Coronary artery (tissue), 2 donors: Measurements from ENCODE around the gene ASS1.

ENCODE experiments used
- DNase-seq: peaks from one replicate; pipeline ENCODE4 v3.0.0-alpha.2; 2017; ENCODE audit warnings: low spot score
- H3K27ac ChIP-seq, 2 donors: fragments of 200-600 bp; sonication (generic); one replicate each; pipeline ENCODE4 v1.5.1; 2016 to 2019
- H3K4me3 ChIP-seq: fragments of 200-600 bp; sonication (generic); 2 replicates; pipeline ENCODE4 v1.5.1; 2016; ENCODE audit warnings: mild to moderate bottlenecking, moderate library complexity
- TF ChIP-seq, protein P1 (sequence below): fragments of 200-600 bp; sonication (generic); IDR thresholded peaks from one replicate; pipeline ENCODE4 v1.5.1; 2019; ENCODE audit warnings: antibody characterized with exemption

ASS1 gene

GRCh38 chr9:130430232-130430631 is 14.5 kb upstream of the ASS1 start:
- Histone ChIP-seq H3K27ac (no peak overlapping the region), H3K4me3 (no peak overlapping the region)
- TF ChIP-seq, protein P1, sequence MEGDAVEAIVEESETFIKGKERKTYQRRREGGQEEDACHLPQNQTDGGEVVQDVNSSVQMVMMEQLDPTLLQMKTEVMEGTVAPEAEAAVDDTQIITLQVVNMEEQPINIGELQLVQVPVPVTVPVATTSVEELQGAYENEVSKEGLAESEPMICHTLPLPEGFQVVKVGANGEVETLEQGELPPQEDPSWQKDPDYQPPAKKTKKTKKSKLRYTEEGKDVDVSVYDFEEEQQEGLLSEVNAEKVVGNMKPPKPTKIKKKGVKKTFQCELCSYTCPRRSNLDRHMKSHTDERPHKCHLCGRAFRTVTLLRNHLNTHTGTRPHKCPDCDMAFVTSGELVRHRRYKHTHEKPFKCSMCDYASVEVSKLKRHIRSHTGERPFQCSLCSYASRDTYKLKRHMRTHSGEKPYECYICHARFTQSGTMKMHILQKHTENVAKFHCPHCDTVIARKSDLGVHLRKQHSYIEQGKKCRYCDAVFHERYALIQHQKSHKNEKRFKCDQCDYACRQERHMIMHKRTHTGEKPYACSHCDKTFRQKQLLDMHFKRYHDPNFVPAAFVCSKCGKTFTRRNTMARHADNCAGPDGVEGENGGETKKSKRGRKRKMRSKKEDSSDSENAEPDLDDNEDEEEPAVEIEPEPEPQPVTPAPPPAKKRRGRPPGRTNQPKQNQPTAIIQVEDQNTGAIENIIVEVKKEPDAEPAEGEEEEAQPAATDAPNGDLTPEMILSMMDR, result no peak
- DNase-seq, result no peak

- H3K27ac ChIP-seq, result no peak overlapping the region
- TF ChIP-seq, protein P1, result no peak
- H3K4me3 ChIP-seq, result no peak overlapping the region
- DNase-seq, result no peak
These were observed 13.8 kb upstream of the ASS1 start for GRCh38 chr9:130430734-130431535.

- TF ChIP-seq, protein P1, result no peak
- H3K4me3 ChIP-seq, result no peak overlapping the region
- H3K27ac ChIP-seq, result no peak overlapping the region
- DNase-seq, result no peak
These were observed 13.0 kb upstream of the ASS1 start for GRCh38 chr9:130431536-130432303.

DNA sequence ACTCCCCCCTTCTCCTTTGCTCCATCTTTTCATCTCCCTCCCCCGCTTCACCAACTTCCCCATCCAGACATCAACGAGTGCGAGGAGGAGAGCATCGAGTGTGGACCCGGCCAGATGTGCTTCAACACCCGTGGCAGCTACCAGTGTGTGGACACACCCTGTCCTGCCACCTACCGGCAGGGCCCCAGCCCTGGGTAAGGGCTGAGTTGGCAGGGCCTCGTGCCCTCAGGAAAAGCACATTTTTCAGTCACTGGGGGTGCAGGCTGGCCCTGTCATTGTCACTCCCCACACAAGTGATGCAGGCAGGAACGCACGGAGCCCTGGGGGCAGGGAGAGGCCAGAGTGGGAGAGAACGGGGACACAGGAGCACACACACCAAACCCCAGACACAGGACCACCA is 12.4 kb upstream of the ASS1 start:
- Histone ChIP-seq H3K4me3 (no peak overlapping the region), H3K27ac (no peak overlapping the region)
- no peak for DNase-seq
- TF ChIP-seq, protein P1, result no peak

- Histone ChIP-seq H3K4me3 (peak overlapping the region; percentile 68), H3K27ac (no peak overlapping the region)
- TF ChIP-seq, protein P1, result no peak
- no peak for DNase-seq
These were observed 12.0 kb upstream of the ASS1 start for GRCh38 chr9:130432796-130433167.

DNA sequence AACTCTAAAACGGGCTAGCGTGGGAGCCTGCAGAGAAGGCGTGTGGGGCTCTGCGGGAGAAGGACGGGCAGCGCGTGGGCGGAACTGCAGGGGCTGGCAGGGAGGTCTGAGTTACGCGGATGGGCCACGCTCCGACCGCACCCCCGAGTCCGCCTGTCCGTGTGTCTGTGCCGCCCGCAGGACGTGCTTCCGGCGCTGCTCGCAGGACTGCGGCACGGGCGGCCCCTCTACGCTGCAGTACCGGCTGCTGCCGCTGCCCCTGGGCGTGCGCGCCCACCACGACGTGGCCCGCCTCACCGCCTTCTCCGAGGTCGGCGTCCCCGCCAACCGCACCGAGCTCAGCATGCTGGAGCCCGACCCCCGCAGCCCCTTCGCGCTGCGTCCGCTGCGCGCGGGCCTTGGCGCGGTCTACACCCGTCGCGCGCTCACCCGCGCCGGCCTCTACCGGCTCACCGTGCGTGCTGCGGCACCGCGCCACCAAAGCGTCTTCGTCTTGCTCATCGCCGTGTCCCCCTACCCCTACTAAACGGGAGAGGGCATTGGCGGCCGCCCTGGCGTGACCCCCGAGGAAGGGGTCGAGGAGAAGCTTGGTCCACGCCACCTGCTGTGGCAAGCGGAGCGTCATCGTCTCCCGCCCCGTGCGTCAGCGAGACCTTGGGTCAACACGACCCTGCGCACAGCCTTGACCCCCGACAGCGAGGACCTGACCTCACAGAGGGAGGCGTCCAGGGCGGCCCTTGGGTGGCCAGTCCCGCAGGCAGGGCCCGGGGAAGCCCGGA is 11.4 kb upstream of the ASS1 start:
- TF ChIP-seq, protein P1, result peak; percentile 65
- peak overlapping the region; percentile 68 for H3K4me3 ChIP-seq
- DNase-seq, result no peak
- no peak overlapping the region for H3K27ac ChIP-seq
